HEK293 (cell line): Measurements from ENCODE around the gene HIGD1A.
A peak's percentile ranks its signal among the peaks of the same experiment; 100 is the strongest.

Experiments used
- CTCF ChIA-PET: fragments of 350-600 bp; formaldehyde crosslinking; extraction: SDS; loops from one replicate; lab custom pipeline; 2021; ENCODE audit warnings: antibody characterized with exemption; lab: Yijun Ruan, JAX
- POLR2A ChIA-PET: fragments of 300-600 bp; formaldehyde crosslinking; extraction: SDS; loops from one replicate; lab custom pipeline; 2020; ENCODE audit warnings: antibody characterized with exemption, inconsistent platforms; lab: Yijun Ruan, JAX
- H3K27ac ChIP-seq: fragments of 200-500 bp; sonication (Bioruptor generic); 2 replicates; pipeline ENCODE4 v1.5.1; 2014; ENCODE audit warnings: low read depth, low read length, control low read depth, inconsistent platforms; ENCODE audit errors: extremely low read depth
- H3K36me3 ChIP-seq, 2 experiments: fragments of 200-500 bp in 1 of 2; sonication (Bioruptor generic) in 1 of 2; 1 replicate in 1 of 2; 2 replicates in 1 of 2; pipeline ENCODE4 v1.5.1; 2014 to 2017; ENCODE audit warnings: inconsistent platforms in 2 of 2, low read length in 2 of 2; ENCODE audit not compliant: control insufficient read depth in 2 of 2, insufficient read depth in 1 of 2
- H3K4me1 ChIP-seq: fragments of 200-500 bp; sonication (Bioruptor generic); 2 replicates; pipeline ENCODE4 v1.5.1; 2014; ENCODE audit warnings: mild to moderate bottlenecking, low read length, inconsistent platforms; ENCODE audit not compliant: control insufficient read depth, insufficient read depth
- H3K4me3 ChIP-seq: 2 replicates; pipeline ENCODE4 v1.5.1; 2011; ENCODE audit warnings: low read depth, mild to moderate bottlenecking, control low read depth, low read length, moderate library complexity
- H3K9me3 ChIP-seq: fragments of 200-500 bp; sonication (Bioruptor generic); 2 replicates; pipeline ENCODE4 v1.5.1; 2014; ENCODE audit warnings: low read depth, low read length, inconsistent platforms; ENCODE audit not compliant: control insufficient read depth, insufficient read depth
- ATF2 ChIP-seq: fragments of 450-650 bp; formaldehyde crosslinking; IDR thresholded peaks from 2 replicates; pipeline ENCODE4 v1.5.1; 2016; ENCODE audit warnings: missing biosample characterization, missing genetic modification characterization, low read depth
- GLIS1 ChIP-seq: fragments of 450-650 bp; formaldehyde crosslinking; IDR thresholded peaks from 2 replicates; pipeline ENCODE4 v1.5.1; 2016; ENCODE audit warnings: missing biosample characterization, missing genetic modification characterization
- REPIN1 ChIP-seq: fragments of 450-650 bp; formaldehyde crosslinking; IDR thresholded peaks from 2 replicates; pipeline ENCODE4 v1.5.1; 2017; ENCODE audit warnings: missing biosample characterization, missing genetic modification characterization, low read depth
- ZBTB26 ChIP-seq: fragments of 450-650 bp; formaldehyde crosslinking; optimal IDR thresholded peaks from 2 replicates; pipeline ENCODE3; 2016; ENCODE audit warnings: missing biosample characterization, mild to moderate bottlenecking, missing genetic modification characterization
- ZFHX2 ChIP-seq: fragments of 450-650 bp; formaldehyde crosslinking; conservative IDR thresholded peaks from 2 replicates; pipeline ENCODE4 v1.5.1; 2016; ENCODE audit warnings: missing biosample characterization, missing genetic modification characterization
- ZFP41 ChIP-seq: fragments of 450-650 bp; formaldehyde crosslinking; IDR thresholded peaks from 2 replicates; pipeline ENCODE4 v1.5.1; 2016; ENCODE audit warnings: missing biosample characterization, missing genetic modification characterization, borderline replicate concordance
- ZNF138 ChIP-seq: fragments of 450-650 bp; formaldehyde crosslinking; IDR thresholded peaks from 2 replicates; pipeline ENCODE4 v1.5.1; 2016; ENCODE audit warnings: missing biosample characterization, missing genetic modification characterization, borderline replicate concordance
- ZNF174 ChIP-seq: fragments of 450-650 bp; formaldehyde crosslinking; IDR thresholded peaks from 2 replicates; pipeline ENCODE4 v1.5.0; 2017; ENCODE audit warnings: missing biosample characterization, mild to moderate bottlenecking, missing genetic modification characterization
- ZNF184 ChIP-seq: fragments of 450-650 bp; IDR thresholded peaks from 2 replicates; pipeline ENCODE4 v1.5.1; 2018; ENCODE audit warnings: missing biosample characterization, mild to moderate bottlenecking, missing genetic modification characterization
- ZNF202 ChIP-seq: fragments of 450-650 bp; formaldehyde crosslinking; IDR thresholded peaks from 2 replicates; pipeline ENCODE4 v1.5.1; 2016; ENCODE audit warnings: missing biosample characterization, missing genetic modification characterization, borderline replicate concordance
- ZNF248 ChIP-seq: fragments of 450-650 bp; formaldehyde crosslinking; IDR thresholded peaks from 2 replicates; pipeline ENCODE4 v1.5.1; 2017; ENCODE audit warnings: missing biosample characterization, missing genetic modification characterization
- ZNF302 ChIP-seq: fragments of 450-650 bp; formaldehyde crosslinking; IDR thresholded peaks from 2 replicates; pipeline ENCODE4 v1.5.1; 2016; ENCODE audit warnings: missing biosample characterization, missing genetic modification characterization, low read depth
- ZNF398 ChIP-seq: fragments of 450-650 bp; formaldehyde crosslinking; IDR thresholded peaks from 2 replicates; pipeline ENCODE4 v1.5.1; 2017; ENCODE audit warnings: missing biosample characterization, missing genetic modification characterization
- ZNF48 ChIP-seq: fragments of 450-650 bp; formaldehyde crosslinking; IDR thresholded peaks from 2 replicates; pipeline ENCODE4 v1.5.1; 2016; ENCODE audit warnings: missing biosample characterization, missing genetic modification characterization
- ZNF621 ChIP-seq: fragments of 450-650 bp; formaldehyde crosslinking; IDR thresholded peaks from 2 replicates; pipeline ENCODE4 v1.5.1; 2017; ENCODE audit warnings: missing biosample characterization, missing genetic modification characterization
- ZNF747 ChIP-seq: fragments of 450-650 bp; formaldehyde crosslinking; IDR thresholded peaks from 2 replicates; pipeline ENCODE4 v1.5.1; 2016; ENCODE audit warnings: missing biosample characterization, missing genetic modification characterization
- ZNF76 ChIP-seq: fragments of 450-650 bp; formaldehyde crosslinking; IDR thresholded peaks from 2 replicates; pipeline ENCODE4; 2016; ENCODE audit warnings: low read depth, missing biosample characterization, missing genetic modification characterization, borderline replicate concordance
- ZNF792 ChIP-seq: fragments of 450-650 bp; formaldehyde crosslinking; IDR thresholded peaks from 2 replicates; pipeline ENCODE4 v1.5.1; 2016; ENCODE audit warnings: missing biosample characterization, missing genetic modification characterization
- ZNF843 ChIP-seq: fragments of 450-650 bp; formaldehyde crosslinking; IDR thresholded peaks from 2 replicates; pipeline ENCODE4 v1.5.1; 2016; ENCODE audit warnings: missing biosample characterization, missing genetic modification characterization
- TF ChIP-seq, protein P1 (sequence below): fragments of 450-650 bp; formaldehyde crosslinking; IDR thresholded peaks from 2 replicates; pipeline ENCODE4 v1.5.1; 2016; ENCODE audit warnings: missing biosample characterization, missing genetic modification characterization
- TF ChIP-seq, protein P2 (sequence below): fragments of 450-650 bp; formaldehyde crosslinking; IDR thresholded peaks from 2 replicates; pipeline ENCODE4 v1.5.1; 2016; ENCODE audit warnings: missing biosample characterization, missing genetic modification characterization, low read depth
- TF ChIP-seq, protein P3 (sequence below): fragments of 450-650 bp; formaldehyde crosslinking; IDR thresholded peaks from 2 replicates; pipeline ENCODE4 v1.5.1; 2016; ENCODE audit warnings: missing biosample characterization, missing genetic modification characterization

HIGD1A gene

GRCh38 chr3:42736081-42736480, 68.2 kb downstream of the HIGD1A start:
- Histone ChIP-seq H3K27ac (no peak overlapping the region), H3K36me3 (no peaks in the 10 kb centered on the region), H3K4me1 (no peaks in the 10 kb centered on the region), H3K9me3 (no peaks in the 10 kb centered on the region), H3K4me3 (no peak overlapping the region)
- ChIA-PET CTCF (interaction anchor here (1.1 kb wide), 1 partner anchor 20 kb away, joined by 3 read pairs; no protein-coding TSS in a partner anchor), POLR2A (no interaction called here)
- TF ChIP-seq GLIS1 (tag by site-specific recombination) (0 out of 2 replicates have a peak, but pooled peaks have one; percentile 9), ZFP41 (tag by site-specific recombination) (no peak), ZNF621 (tag by site-specific recombination) (no peak)

- Histone ChIP-seq H3K9me3 (no peaks in the 10 kb centered on the region), H3K4me1 (no peaks in the 10 kb centered on the region), H3K4me3 (no peak overlapping the region), H3K27ac (no peak overlapping the region), H3K36me3 (no peaks in the 10 kb centered on the region)
- ChIA-PET POLR2A (no interaction called here), CTCF (interaction anchor here (1.1 kb wide), 2 partner anchors 20 to 103 kb away, joined by 3 to 4 read pairs; no protein-coding TSS in a partner anchor)
- TF ChIP-seq ZNF138 (no peak), ZNF398 (tag by site-specific recombination) (no peak), ZNF174 (no peak), ZNF792 (no peak), GLIS1 (tag by site-specific recombination) (no peak), ZFHX2 (tag by site-specific recombination) (no peak), ZBTB26 (tag by site-specific recombination) (no peak), ATF2 (no peak), ZNF76 (tag by site-specific recombination) (no peak)
- TF ChIP-seq, protein P1, sequence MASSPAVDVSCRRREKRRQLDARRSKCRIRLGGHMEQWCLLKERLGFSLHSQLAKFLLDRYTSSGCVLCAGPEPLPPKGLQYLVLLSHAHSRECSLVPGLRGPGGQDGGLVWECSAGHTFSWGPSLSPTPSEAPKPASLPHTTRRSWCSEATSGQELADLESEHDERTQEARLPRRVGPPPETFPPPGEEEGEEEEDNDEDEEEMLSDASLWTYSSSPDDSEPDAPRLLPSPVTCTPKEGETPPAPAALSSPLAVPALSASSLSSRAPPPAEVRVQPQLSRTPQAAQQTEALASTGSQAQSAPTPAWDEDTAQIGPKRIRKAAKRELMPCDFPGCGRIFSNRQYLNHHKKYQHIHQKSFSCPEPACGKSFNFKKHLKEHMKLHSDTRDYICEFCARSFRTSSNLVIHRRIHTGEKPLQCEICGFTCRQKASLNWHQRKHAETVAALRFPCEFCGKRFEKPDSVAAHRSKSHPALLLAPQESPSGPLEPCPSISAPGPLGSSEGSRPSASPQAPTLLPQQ, result no peak
- TF ChIP-seq, protein P2, sequence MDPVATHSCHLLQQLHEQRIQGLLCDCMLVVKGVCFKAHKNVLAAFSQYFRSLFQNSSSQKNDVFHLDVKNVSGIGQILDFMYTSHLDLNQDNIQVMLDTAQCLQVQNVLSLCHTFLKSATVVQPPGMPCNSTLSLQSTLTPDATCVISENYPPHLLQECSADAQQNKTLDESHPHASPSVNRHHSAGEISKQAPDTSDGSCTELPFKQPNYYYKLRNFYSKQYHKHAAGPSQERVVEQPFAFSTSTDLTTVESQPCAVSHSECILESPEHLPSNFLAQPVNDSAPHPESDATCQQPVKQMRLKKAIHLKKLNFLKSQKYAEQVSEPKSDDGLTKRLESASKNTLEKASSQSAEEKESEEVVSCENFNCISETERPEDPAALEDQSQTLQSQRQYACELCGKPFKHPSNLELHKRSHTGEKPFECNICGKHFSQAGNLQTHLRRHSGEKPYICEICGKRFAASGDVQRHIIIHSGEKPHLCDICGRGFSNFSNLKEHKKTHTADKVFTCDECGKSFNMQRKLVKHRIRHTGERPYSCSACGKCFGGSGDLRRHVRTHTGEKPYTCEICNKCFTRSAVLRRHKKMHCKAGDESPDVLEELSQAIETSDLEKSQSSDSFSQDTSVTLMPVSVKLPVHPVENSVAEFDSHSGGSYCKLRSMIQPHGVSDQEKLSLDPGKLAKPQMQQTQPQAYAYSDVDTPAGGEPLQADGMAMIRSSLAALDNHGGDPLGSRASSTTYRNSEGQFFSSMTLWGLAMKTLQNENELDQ, result no peak
Observed at GRCh38 chr3:42735615-42736014, 68.7 kb downstream of the HIGD1A start.

DNA sequence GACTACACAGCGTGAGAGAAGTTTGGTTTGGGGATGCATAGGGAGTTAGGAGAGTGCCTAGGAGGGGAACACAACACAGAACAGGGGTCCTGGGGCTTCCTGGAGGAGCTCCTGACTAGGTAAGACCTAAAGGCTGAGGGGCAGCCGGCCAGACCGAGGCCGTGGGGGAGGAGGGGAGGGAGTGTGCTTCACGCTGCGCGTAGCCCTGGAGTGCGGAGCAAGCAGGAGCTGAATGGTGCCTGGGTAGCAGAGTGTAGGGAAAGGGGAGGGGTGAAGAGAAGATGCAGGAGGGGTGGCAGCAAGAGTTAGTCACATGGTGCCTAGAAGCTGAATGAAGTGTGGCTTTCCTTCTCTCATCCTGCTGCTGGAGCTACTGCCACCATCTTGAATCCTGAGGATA, 69.3 kb downstream of the HIGD1A start:
- no peaks in the 10 kb centered on the region for H3K9me3 ChIP-seq
- no peak overlapping the region for H3K27ac ChIP-seq
- ChIA-PET CTCF (interaction anchor here (1.1 kb wide), 1 partner anchor 104 kb away, joined by 4 read pairs; no protein-coding TSS in a partner anchor), POLR2A (no interaction called here)
- H3K36me3 ChIP-seq, result no peaks in the 10 kb centered on the region
- no peaks in the 10 kb centered on the region for H3K4me1 ChIP-seq
- no peak overlapping the region for H3K4me3 ChIP-seq
- TF ChIP-seq ZNF843 (tag by site-specific recombination) (no peak), ZNF48 (tag by site-specific recombination) (no peak), ZNF302 (no peak), REPIN1 (no peak), ZNF248 (no peak), ZNF184 (no peak), ZNF202 (tag by site-specific recombination) (no peak), ZNF747 (tag by site-specific recombination) (no peak)
- TF ChIP-seq, protein P3, sequence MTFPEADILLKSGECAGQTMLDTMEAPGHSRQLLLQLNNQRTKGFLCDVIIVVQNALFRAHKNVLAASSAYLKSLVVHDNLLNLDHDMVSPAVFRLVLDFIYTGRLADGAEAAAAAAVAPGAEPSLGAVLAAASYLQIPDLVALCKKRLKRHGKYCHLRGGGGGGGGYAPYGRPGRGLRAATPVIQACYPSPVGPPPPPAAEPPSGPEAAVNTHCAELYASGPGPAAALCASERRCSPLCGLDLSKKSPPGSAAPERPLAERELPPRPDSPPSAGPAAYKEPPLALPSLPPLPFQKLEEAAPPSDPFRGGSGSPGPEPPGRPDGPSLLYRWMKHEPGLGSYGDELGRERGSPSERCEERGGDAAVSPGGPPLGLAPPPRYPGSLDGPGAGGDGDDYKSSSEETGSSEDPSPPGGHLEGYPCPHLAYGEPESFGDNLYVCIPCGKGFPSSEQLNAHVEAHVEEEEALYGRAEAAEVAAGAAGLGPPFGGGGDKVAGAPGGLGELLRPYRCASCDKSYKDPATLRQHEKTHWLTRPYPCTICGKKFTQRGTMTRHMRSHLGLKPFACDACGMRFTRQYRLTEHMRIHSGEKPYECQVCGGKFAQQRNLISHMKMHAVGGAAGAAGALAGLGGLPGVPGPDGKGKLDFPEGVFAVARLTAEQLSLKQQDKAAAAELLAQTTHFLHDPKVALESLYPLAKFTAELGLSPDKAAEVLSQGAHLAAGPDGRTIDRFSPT (tag by site-specific recombination), result no peak
